ENCODE results near the gene C15orf61. TPM values are rescaled to one million over a fixed set of nuclear protein-coding genes. Genes with fewer than 3 reads are reported as not detected.

The C15orf61 gene
- total and polyA plus RNA-seq, 2 of the 13 experiments (the other 11 are each of a cell fraction or from before 2014, with no cell fraction given) = 2.1 to 6.6 TPM

- TF ChIP-seq POLR2AphosphoS5 (IDR thresholded peaks at IDR 0.05; ENCODE audit: low read depth, low read length) = no peak
- no peak for TF ChIP-seq KAT8 (CRISPR knock-in tag; IDR thresholded peaks at IDR 0.05)
- TF ChIP-seq PTBP1 (IDR thresholded peaks at IDR 0.05; ENCODE audit: low read depth, low read length, poor library complexity, severe bottlenecking) = no peak
- no peak for TF ChIP-seq PPARG (CRISPR knock-in tag; conservative IDR thresholded peaks at IDR 0.05)
- no peak for TF ChIP-seq SKIL (CRISPR knock-in tag; IDR thresholded peaks at IDR 0.05; ENCODE audit: borderline replicate concordance)
- TF ChIP-seq ZBTB42 (CRISPR knock-in tag; IDR thresholded peaks at IDR 0.05) = no peak
- peak in 1 of 2 experiments; percentile 68; a peak in 2 of 4 replicates for TF ChIP-seq ATF4 (CRISPR knock-in tag; IDR thresholded peaks at IDR 0.05)
- TF ChIP-seq CEBPB (IDR thresholded peaks at IDR 0.05; ENCODE audit: borderline replicate concordance, low read depth, low read length) = peak; percentile 74
- Histone ChIP-seq H3K36me3 (replicated peaks in 1 of 2; ENCODE audit: control insufficient read depth in 1 of 2, insufficient read depth in 2 of 2, low read length in 2 of 2) (peaks cover 0 to 1% of the 10 kb centered on the region in 2 experiments; a peak in 1 of 5 replicates), H3K9ac (ENCODE audit: insufficient read depth, low read depth, low read length) (no peak overlapping the region), H2AFZ (ENCODE audit: low read length) (no peak overlapping the region), H4K20me1 (ENCODE audit: insufficient read depth, low read length) (no peaks in the 10 kb centered on the region), H3K4me3 (replicated peaks in 1 of 3; ENCODE audit: insufficient read depth in 1 of 3, low read depth in 2 of 3, low read length in 3 of 3) (no peak overlapping the region), H3K27me3 (ENCODE audit: control insufficient read depth in 1 of 2, insufficient read depth in 2 of 2, low read length in 2 of 2) (no peaks in the 10 kb centered on the region), H3K4me2 (ENCODE audit: low read depth, low read length) (no peak overlapping the region), H3K79me2 (ENCODE audit: insufficient read depth, low read length) (no peaks in the 10 kb centered on the region), H3K4me1 (ENCODE audit: insufficient read depth, low read length) (0 out of 2 replicates have a peak, but pooled peaks cover 5% of the 10 kb centered on the region), H3K27ac (ENCODE audit: extremely low read length, insufficient read depth, low read length) (no peak overlapping the region), H3K9me3 (ENCODE audit: low read length) (no peaks in the 10 kb centered on the region)
- ATAC-seq (no peak), FAIRE-seq (no peak), DNase-seq (ENCODE audit: low spot score) (no peak)
- BruUV-seq (replicated peaks) = no TSS peak
- 93% methylated on average over 11 of the region's 11 CpGs for WGBS (ENCODE audit: low lambda C conversion rate)
- intact Hi-C loops (cut with micrococcal nuclease; ENCODE audit: unreplicated experiment) (no loop called here), in situ Hi-C loops (cut with HindIII; ENCODE audit: extremely low pct_ligation_motif_present, low pct_unique_long_range_greater_than_20kb) (no loop called here)
- ChIA-PET CTCF (ENCODE audit: low intra/inter-chr PET ratio, low total read pairs) (no interaction called here), POLR2A (interaction anchor here (1.4 kb wide), 1 partner anchor 14 kb away, joined by 4 read pairs; the partner anchor contains the start of gene C15orf61)
Measured at GRCh38 chr15:67506775-67507747, 13.9 kb upstream of the C15orf61 start.
